H9 (cell line): ENCODE data around the gene EIF4E1B. TPM values are rescaled to one million over a fixed set of nuclear protein-coding genes. Genes with fewer than 3 reads are reported as not detected.

Experiments used
- DNase-seq: peaks from one replicate; pipeline ENCODE4 v3.0.0-alpha.2; 2017
- H2AFZ ChIP-seq: one replicate; pipeline ENCODE4 v1.6.1; 2013; ENCODE audit warnings: mild to moderate bottlenecking, low read length, control low read depth, moderate library complexity
- H2AK5ac ChIP-seq: 2 replicates; pipeline ENCODE4 v1.6.1; 2013; ENCODE audit warnings: low read length, control low read depth, mixed read lengths; ENCODE audit not compliant: insufficient read length
- H2BK120ac ChIP-seq: one replicate; pipeline ENCODE4 v1.6.1; 2013; ENCODE audit warnings: low read depth, mild to moderate bottlenecking, low read length, control low read depth, inconsistent platforms; ENCODE audit not compliant: poor library complexity, severe bottlenecking
- H2BK12ac ChIP-seq: 2 replicates; pipeline ENCODE4 v1.6.1; 2013; ENCODE audit warnings: low read length, control low read depth, mixed read lengths, low read depth; ENCODE audit not compliant: insufficient read length
- H2BK15ac ChIP-seq: 2 replicates; pipeline ENCODE4 v1.6.1; 2013; ENCODE audit warnings: low read depth, low read length, control low read depth
- H2BK20ac ChIP-seq: one replicate; pipeline ENCODE4 v1.6.1; 2013; ENCODE audit warnings: low read depth, mild to moderate bottlenecking, low read length, control low read depth, inconsistent platforms; ENCODE audit not compliant: poor library complexity, severe bottlenecking
- H2BK5ac ChIP-seq: 2 replicates; pipeline ENCODE4 v1.6.1; 2013; ENCODE audit warnings: low read length, control low read depth, mixed read lengths; ENCODE audit not compliant: insufficient read length
- H3K14ac ChIP-seq: 2 replicates; pipeline ENCODE4 v1.6.1; 2013; ENCODE audit warnings: low read length, control low read depth; ENCODE audit not compliant: insufficient read depth
- H3K18ac ChIP-seq: 2 replicates; pipeline ENCODE4 v1.6.1; 2013; ENCODE audit warnings: low read depth, mild to moderate bottlenecking, mixed read lengths, low read length, control low read depth; ENCODE audit not compliant: insufficient read length
- H3K23ac ChIP-seq: 2 replicates; pipeline ENCODE4 v1.6.1; 2013; ENCODE audit warnings: low read length, control low read depth, mixed read lengths, low read depth; ENCODE audit not compliant: insufficient read length
- H3K23me2 ChIP-seq: 2 replicates; pipeline ENCODE4 v1.6.1; 2013; ENCODE audit warnings: low read depth, mild to moderate bottlenecking, mixed read lengths, low read length, control low read depth; ENCODE audit not compliant: insufficient read length, poor library complexity, severe bottlenecking
- H3K27ac ChIP-seq: 2 replicates; pipeline ENCODE4 v1.5.1; 2013; ENCODE audit warnings: low read length, control low read depth, mixed read lengths, low read depth; ENCODE audit not compliant: insufficient read length
- H3K27me3 ChIP-seq: 2 replicates; pipeline ENCODE4 v1.6.1; 2013; ENCODE audit warnings: low read length, control low read depth, inconsistent platforms; ENCODE audit not compliant: insufficient read depth
- H3K4ac ChIP-seq: 2 replicates; pipeline ENCODE4 v1.6.1; 2013; ENCODE audit warnings: low read depth, mild to moderate bottlenecking, control low read depth, inconsistent platforms, low read length, moderate library complexity
- H3K4me1 ChIP-seq: 2 replicates; pipeline ENCODE4 v1.6.1; 2013; ENCODE audit warnings: low read length, control low read depth, inconsistent platforms; ENCODE audit not compliant: insufficient read depth
- H3K4me2 ChIP-seq: 2 replicates; pipeline ENCODE4 v1.6.1; 2013; ENCODE audit warnings: low read length, control low read depth, mixed read lengths; ENCODE audit not compliant: insufficient read length, insufficient read depth
- H3K56ac ChIP-seq: 2 replicates; pipeline ENCODE4 v1.6.1; 2013; ENCODE audit warnings: low read depth, mild to moderate bottlenecking, mixed read lengths, low read length, control low read depth; ENCODE audit not compliant: insufficient read length
- H3K79me1 ChIP-seq: 2 replicates; pipeline ENCODE4 v1.6.1; 2013; ENCODE audit warnings: low read depth, mild to moderate bottlenecking, moderate library complexity, low read length, control low read depth, inconsistent platforms; ENCODE audit not compliant: insufficient read depth, poor library complexity, severe bottlenecking
- H3K79me2 ChIP-seq: 2 replicates; pipeline ENCODE4 v1.6.1; 2013; ENCODE audit warnings: low read length, control low read depth, inconsistent platforms; ENCODE audit not compliant: insufficient read depth
- H3K9ac ChIP-seq: 2 replicates; pipeline ENCODE4 v1.6.1; 2013; ENCODE audit warnings: low read length, control low read depth, mixed read lengths; ENCODE audit not compliant: insufficient read length; ENCODE audit errors: extremely low read depth
- H3K9me3 ChIP-seq: one replicate; pipeline ENCODE4 v1.6.1; 2013; ENCODE audit warnings: low read depth, low read length, inconsistent platforms; ENCODE audit not compliant: control insufficient read depth
- H3T11ph ChIP-seq: one replicate; pipeline ENCODE4 v1.6.1; 2013; ENCODE audit warnings: mild to moderate bottlenecking, low read length, control low read depth, inconsistent platforms
- H4K20me1 ChIP-seq: one replicate; pipeline ENCODE4 v1.6.1; 2013; ENCODE audit not compliant: control insufficient read depth, insufficient read length, insufficient read depth
- H4K5ac ChIP-seq: 2 replicates; pipeline ENCODE4 v1.6.1; 2013; ENCODE audit warnings: low read depth, mild to moderate bottlenecking, mixed read lengths, low read length, control low read depth; ENCODE audit not compliant: insufficient read length
- H4K8ac ChIP-seq: replicated peaks from 2 replicates; pipeline ENCODE4 v1.6.1; 2013; ENCODE audit warnings: low read length, control low read depth, mixed read lengths, low read depth; ENCODE audit not compliant: insufficient read length
- H4K91ac ChIP-seq: 2 replicates; pipeline ENCODE4 v1.6.1; 2013; ENCODE audit warnings: low read depth, mild to moderate bottlenecking, moderate library complexity, mixed read lengths, low read length, control low read depth; ENCODE audit not compliant: insufficient read length
- H3K27ac Mint-ChIP-seq, 3 experiments: 2 replicates in 2 of 3; 3 replicates in 1 of 3; pipeline ENCODE4 v1.8.0; 2020 to 2021; ENCODE audit warnings: mixed read lengths in 3 of 3, mild to moderate bottlenecking in 1 of 3, moderate library complexity in 1 of 3
- H3K27me3 Mint-ChIP-seq: 2 replicates; pipeline ENCODE4 v1.8.0; 2021; ENCODE audit warnings: low read depth, mild to moderate bottlenecking, moderate library complexity, mixed read lengths
- H3K36me3 Mint-ChIP-seq, 3 experiments: 2 replicates in 2 of 3; 3 replicates in 1 of 3; pipeline ENCODE4 v1.8.0; 2020 to 2021; ENCODE audit warnings: low read depth in 3 of 3, mixed read lengths in 3 of 3; ENCODE audit not compliant: insufficient read depth in 1 of 3
- H3K4me1 Mint-ChIP-seq, 2 experiments: 2 replicates each; pipeline ENCODE4 v1.8.0; 2020; ENCODE audit warnings: mixed read lengths in 2 of 2
- H3K4me3 Mint-ChIP-seq, 2 experiments: 2 replicates in 1 of 2; 3 replicates in 1 of 2; pipeline ENCODE4 v1.8.0; 2020 to 2021; ENCODE audit warnings: mild to moderate bottlenecking in 2 of 2, mixed read lengths in 2 of 2, moderate library complexity in 1 of 2
- H3K9me3 Mint-ChIP-seq, 2 experiments: 2 replicates in 1 of 2; 3 replicates in 1 of 2; pipeline ENCODE4 v1.8.0; 2020; ENCODE audit warnings: mild to moderate bottlenecking in 2 of 2, mixed read lengths in 2 of 2, moderate library complexity in 1 of 2
- WGBS: extraction: QIAGEN DNeasy Blood & Tissue Kit; methylation state at CpG from one replicate; pipeline ENCODE4 v1.1.7; 2013; ENCODE audit warnings: missing lambda C conversion rate, low lambda C conversion rate, mixed read lengths; ENCODE audit not compliant: insufficient read length; ENCODE audit errors: extremely low coverage; 5-methylcytosine and 5-hydroxymethylcytosine counted together
- total RNA-seq: library from RNA; stranded (reverse); gene quantifications from 2 replicates; pipeline ENCODE4 v1.2.1, GENCODE V29; 2021
- TF ChIP-seq, protein P1 (sequence below): fragments of 200-600 bp; sonication (generic); conservative IDR thresholded peaks from 3 replicates; pipeline ENCODE4 v1.8.0; 2021; ENCODE audit warnings: antibody characterized with exemption, mild to moderate bottlenecking

Gene EIF4E1B
- total RNA-seq, 1 experiment from 2014 or later, result 1.3 TPM

DNA sequence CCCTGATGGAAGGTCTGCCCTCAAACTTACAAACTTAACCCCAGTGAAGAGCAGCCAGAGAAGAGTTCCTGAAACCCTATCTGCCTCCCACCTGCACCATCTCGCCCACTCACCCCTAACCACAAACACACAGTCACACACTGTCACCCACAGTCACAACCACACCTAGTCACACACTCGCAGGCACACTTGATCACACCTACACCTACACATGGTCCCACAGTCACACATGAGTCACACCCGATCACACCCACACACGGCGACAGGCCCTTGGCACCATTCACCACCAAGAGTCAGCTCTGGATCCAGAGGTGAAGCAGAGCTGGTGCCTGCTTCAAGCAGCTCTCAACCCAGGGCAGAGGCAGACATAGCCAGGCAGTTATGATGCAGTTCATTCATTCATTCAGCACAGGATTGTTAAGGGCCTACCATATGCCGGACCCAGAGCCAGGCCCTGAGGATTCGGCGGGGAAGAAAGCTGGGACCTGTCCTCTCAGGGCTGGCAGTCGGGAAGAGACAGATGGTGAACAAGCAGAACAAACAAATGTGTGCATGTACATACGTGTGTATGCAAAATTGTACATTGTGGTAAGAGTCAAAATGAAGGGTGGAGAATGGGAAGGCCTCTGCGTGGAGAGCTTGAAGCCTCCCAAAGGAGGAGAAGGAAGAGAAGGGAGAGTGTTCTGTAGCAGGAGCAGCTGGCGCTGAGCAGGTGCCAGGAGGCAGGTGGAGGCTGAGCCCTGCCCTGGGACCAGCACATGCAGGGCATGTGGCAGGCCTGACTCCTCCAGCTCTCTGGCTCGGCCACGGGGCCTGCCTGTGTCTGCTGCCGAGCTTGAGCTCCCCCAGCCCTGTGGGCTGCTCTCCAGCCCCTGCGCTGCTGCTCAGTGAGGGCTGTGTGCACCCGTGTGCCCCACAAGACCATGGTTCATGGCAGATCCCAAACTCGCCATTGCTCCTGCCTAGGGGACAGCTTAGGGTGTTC lies 23.2 kb downstream of the EIF4E1B start:
- Histone ChIP-seq H3K23ac (no peak overlapping the region), H3K79me2 (no peaks in the 10 kb centered on the region; the same call in 1 of the 2 replicates), H3K56ac (no peak overlapping the region), H4K20me1 (no peaks in the 10 kb centered on the region), H3K23me2 (no peaks in the 10 kb centered on the region), H4K8ac (no peak overlapping the region), H2BK20ac (no peak overlapping the region), H3K4ac (no peak overlapping the region), H3K9me3 (no peaks in the 10 kb centered on the region), H3K27me3 (no peaks in the 10 kb centered on the region), H2AFZ (no peak overlapping the region), H2AK5ac (no peak overlapping the region), H2BK120ac (no peak overlapping the region), H2BK12ac (no peak overlapping the region), H3K18ac (no peak overlapping the region), H2BK15ac (no peak overlapping the region), H3K4me1 (peaks cover 2% of the 10 kb centered on the region; the same call in 1 of the 2 replicates), H3K14ac (no peak overlapping the region), H4K91ac (no peak overlapping the region), H3K9ac (no peak overlapping the region), H4K5ac (no peak overlapping the region), H3T11ph (no peak overlapping the region), H3K4me2 (no peak overlapping the region), H3K27ac (no peak overlapping the region), H2BK5ac (no peak overlapping the region), H3K79me1 (peaks cover 8% of the 10 kb centered on the region)
- Mint-ChIP-seq H3K9me3 (no peaks in the 10 kb centered on the region; a peak in 1 of 5 replicates), H3K4me3 (no peak overlapping the region), H3K36me3 (peaks cover 5 to 36% (median 24%) of the 10 kb centered on the region in 3 experiments; a peak in 6 of 7 replicates), H3K27ac (no peak overlapping the region; a peak in 1 of 7 replicates), H3K27me3 (no peaks in the 10 kb centered on the region; the same call in 1 of the 2 replicates), H3K4me1 (peaks cover 26 to 33% of the 10 kb centered on the region in 2 experiments)
- no CpG with 5 or more reads among the region's 18 CpGs for WGBS
- no peak for DNase-seq
- TF ChIP-seq, protein P1, sequence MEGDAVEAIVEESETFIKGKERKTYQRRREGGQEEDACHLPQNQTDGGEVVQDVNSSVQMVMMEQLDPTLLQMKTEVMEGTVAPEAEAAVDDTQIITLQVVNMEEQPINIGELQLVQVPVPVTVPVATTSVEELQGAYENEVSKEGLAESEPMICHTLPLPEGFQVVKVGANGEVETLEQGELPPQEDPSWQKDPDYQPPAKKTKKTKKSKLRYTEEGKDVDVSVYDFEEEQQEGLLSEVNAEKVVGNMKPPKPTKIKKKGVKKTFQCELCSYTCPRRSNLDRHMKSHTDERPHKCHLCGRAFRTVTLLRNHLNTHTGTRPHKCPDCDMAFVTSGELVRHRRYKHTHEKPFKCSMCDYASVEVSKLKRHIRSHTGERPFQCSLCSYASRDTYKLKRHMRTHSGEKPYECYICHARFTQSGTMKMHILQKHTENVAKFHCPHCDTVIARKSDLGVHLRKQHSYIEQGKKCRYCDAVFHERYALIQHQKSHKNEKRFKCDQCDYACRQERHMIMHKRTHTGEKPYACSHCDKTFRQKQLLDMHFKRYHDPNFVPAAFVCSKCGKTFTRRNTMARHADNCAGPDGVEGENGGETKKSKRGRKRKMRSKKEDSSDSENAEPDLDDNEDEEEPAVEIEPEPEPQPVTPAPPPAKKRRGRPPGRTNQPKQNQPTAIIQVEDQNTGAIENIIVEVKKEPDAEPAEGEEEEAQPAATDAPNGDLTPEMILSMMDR, result no peak
